IMR-90 (cell line): ENCODE data around the gene RNF213. TPM values are rescaled to one million over a fixed set of nuclear protein-coding genes. Genes with fewer than 3 reads are reported as not detected.

Source experiments
- ATAC-seq: fragments of 200-7000 bp; cut with Tn5 transposase; 2 replicates; pipeline ENCODE4 v1.9.1; 2020; ENCODE audit warnings: low read depth, mild to moderate bottlenecking, moderate library complexity
- BruUV-seq: library from RNA; stranded (reverse); fragments of 400-500 nt; replicated peaks from 2 replicates; lab custom pipeline; 2021; lab: Mats Ljungman, UMichigan
- CTCF ChIA-PET: fragments of 300-600 bp; formaldehyde crosslinking; extraction: SDS; loops from one replicate; lab custom pipeline; 2021; ENCODE audit warnings: antibody characterized with exemption; lab: Yijun Ruan, JAX
- POLR2A ChIA-PET: fragments of 300-600 bp; sonication (Branson Sonifier 250); formaldehyde crosslinking; loops from one replicate; lab custom pipeline; 2022; ENCODE audit warnings: antibody characterized with exemption; ENCODE audit not compliant: unreplicated experiment; lab: Charles Lee
- DNase-seq: peaks from one replicate; pipeline ENCODE4 v3.0.0; 2013
- H2AFZ ChIP-seq: replicated peaks from 2 replicates; pipeline ENCODE3; 2013; ENCODE audit warnings: low read length, mild to moderate bottlenecking; ENCODE audit not compliant: poor library complexity
- H2AK5ac ChIP-seq: 2 replicates; pipeline ENCODE4 v1.6.1; 2013; ENCODE audit warnings: low read depth, low read length, inconsistent platforms
- H2AK9ac ChIP-seq: replicated peaks from 2 replicates; pipeline ENCODE3; 2013; ENCODE audit warnings: mild to moderate bottlenecking, low read depth, low read length, moderate library complexity; ENCODE audit not compliant: poor library complexity
- H2BK120ac ChIP-seq: 2 replicates; pipeline ENCODE4 v1.6.1; 2013; ENCODE audit warnings: low read depth, low read length, inconsistent platforms
- H2BK15ac ChIP-seq: 3 replicates; pipeline ENCODE4 v1.6.1; 2013; ENCODE audit warnings: low read depth, low read length, inconsistent platforms
- H2BK20ac ChIP-seq: 2 replicates; pipeline ENCODE4 v1.6.1; 2013; ENCODE audit warnings: low read depth, mild to moderate bottlenecking, inconsistent platforms, low read length, moderate library complexity
- H2BK5ac ChIP-seq: 2 replicates; pipeline ENCODE4 v1.6.1; 2013; ENCODE audit warnings: mild to moderate bottlenecking, low read depth, low read length, inconsistent platforms; ENCODE audit not compliant: poor library complexity, severe bottlenecking
- H3K14ac ChIP-seq: replicated peaks from 2 replicates; pipeline ENCODE4 v1.6.1; 2013; ENCODE audit warnings: low read depth, low read length, inconsistent platforms
- H3K18ac ChIP-seq: 2 replicates; pipeline ENCODE4 v1.6.1; 2013; ENCODE audit warnings: low read depth, low read length, control low read depth
- H3K23ac ChIP-seq: 2 replicates; pipeline ENCODE4 v1.6.1; 2013; ENCODE audit warnings: low read depth, low read length, inconsistent platforms
- H3K27ac ChIP-seq: 2 replicates; pipeline ENCODE4 v1.5.1; 2013; ENCODE audit warnings: mild to moderate bottlenecking, control low read depth, low read length; ENCODE audit not compliant: insufficient read depth
- H3K27me3 ChIP-seq: 2 replicates; pipeline ENCODE4 v1.6.1; 2013; ENCODE audit warnings: low read length; ENCODE audit not compliant: control insufficient read depth, insufficient read depth
- H3K36me3 ChIP-seq: 2 replicates; pipeline ENCODE4 v1.6.1; 2013; ENCODE audit warnings: low read length, mixed read lengths; ENCODE audit not compliant: control insufficient read depth, insufficient read depth
- H3K4ac ChIP-seq: 2 replicates; pipeline ENCODE4 v1.6.1; 2013; ENCODE audit warnings: low read depth, low read length, inconsistent platforms
- H3K4me1 ChIP-seq: 2 replicates; pipeline ENCODE4 v1.6.1; 2013; ENCODE audit warnings: low read length, mixed read lengths; ENCODE audit not compliant: control insufficient read depth, insufficient read depth
- H3K4me2 ChIP-seq: 2 replicates; pipeline ENCODE4 v1.6.1; 2013; ENCODE audit warnings: low read depth, mild to moderate bottlenecking, control low read depth, low read length, moderate library complexity
- H3K4me3 ChIP-seq: 2 replicates; pipeline ENCODE4 v1.5.1; 2013; ENCODE audit warnings: low read depth, mild to moderate bottlenecking, control low read depth, low read length, moderate library complexity; ENCODE audit not compliant: insufficient read depth
- H3K56ac ChIP-seq: 2 replicates; pipeline ENCODE4 v1.6.1; 2013; ENCODE audit warnings: low read length, inconsistent platforms; ENCODE audit not compliant: insufficient read depth; ENCODE audit errors: extremely low read depth
- H3K79me1 ChIP-seq, 2 experiments: 2 replicates each; pipeline ENCODE4 v1.6.1; 2013; ENCODE audit warnings: low read length in 2 of 2, inconsistent platforms in 1 of 2, low read depth in 1 of 2
- H3K9ac ChIP-seq: 2 replicates; pipeline ENCODE4 v1.6.1; 2013; ENCODE audit warnings: low read depth, low read length, control low read depth
- H3K9me1 ChIP-seq: 2 replicates; pipeline ENCODE4 v1.6.1; 2013; ENCODE audit warnings: low read length, inconsistent platforms; ENCODE audit not compliant: insufficient read depth
- H3K9me3 ChIP-seq: 2 replicates; pipeline ENCODE4 v1.6.1; 2013; ENCODE audit warnings: low read length; ENCODE audit not compliant: control insufficient read depth, insufficient read depth
- H4K20me1 ChIP-seq: 2 replicates; pipeline ENCODE4 v1.6.1; 2013; ENCODE audit warnings: low read length, inconsistent platforms; ENCODE audit not compliant: insufficient read depth
- H4K5ac ChIP-seq: 2 replicates; pipeline ENCODE4 v1.6.1; 2013; ENCODE audit warnings: mild to moderate bottlenecking, low read depth, low read length, control low read depth
- H4K8ac ChIP-seq, 2 experiments: 2 replicates each; pipeline ENCODE4 v1.6.1; 2013; ENCODE audit warnings: low read depth in 2 of 2, low read length in 2 of 2, control low read depth in 1 of 2, inconsistent platforms in 1 of 2
- H4K91ac ChIP-seq: 2 replicates; pipeline ENCODE4 v1.6.1; 2013; ENCODE audit warnings: low read depth, low read length, inconsistent platforms; ENCODE audit not compliant: insufficient read depth
- MAZ ChIP-seq: IDR thresholded peaks from 2 replicates; pipeline ENCODE4 v1.6.1; 2012; ENCODE audit warnings: low read depth, mild to moderate bottlenecking, low read length, improper control_type of control experiment, moderate library complexity, borderline replicate concordance
- MXI1 ChIP-seq: IDR thresholded peaks from 2 replicates; pipeline ENCODE4 v1.6.1; 2012; ENCODE audit warnings: low read depth, mild to moderate bottlenecking, low read length, moderate library complexity, borderline replicate concordance
- NFE2L2 ChIP-seq: fragments of 150-350 bp; IDR thresholded peaks from 2 replicates; pipeline ENCODE4 v1.6.1; 2016; ENCODE audit warnings: low read depth, mild to moderate bottlenecking, low read length
- RAD21 ChIP-seq: IDR thresholded peaks from 2 replicates; pipeline ENCODE4 v1.6.1; 2012; ENCODE audit warnings: low read length, improper control_type of control experiment
- RCOR1 ChIP-seq: IDR thresholded peaks from 2 replicates; pipeline ENCODE4 v1.6.1; 2012; ENCODE audit warnings: mild to moderate bottlenecking, low read length, improper control_type of control experiment; ENCODE audit not compliant: insufficient replicate concordance
- USF2 ChIP-seq: fragments of 150-350 bp; IDR thresholded peaks from 2 replicates; pipeline ENCODE4 v1.6.1; 2017; ENCODE audit warnings: mild to moderate bottlenecking, antibody characterized with exemption, low read length, low read depth
- WGBS, 2 experiments: methylation state at CpG; one replicate each; pipeline versions ENCODE4 v1.1.5 to v1.1.7; 2013; ENCODE audit warnings: missing lambda C conversion rate in 2 of 2; ENCODE audit not compliant: insufficient read length in 1 of 2; ENCODE audit errors: extremely low coverage in 2 of 2; 5-methylcytosine and 5-hydroxymethylcytosine counted together
- dilution Hi-C: fragments of 300-500 bp; cut with HindIII; formaldehyde crosslinking; loops from one replicate; pipeline ENCODE4 v1.14.3; 2018; ENCODE audit warnings: low sequenced_read_pairs; ENCODE audit not compliant: unreplicated experiment
- in situ Hi-C: fragments of 300-500 bp; cut with MboI; formaldehyde crosslinking; loops from 3 replicates; pipeline ENCODE4 v1.14.3; 2019; ENCODE audit warnings: low sequenced_read_pairs, inconsistent platforms, mixed read lengths
- intact Hi-C: fragments of 100-400 bp; cut with micrococcal nuclease; formaldehyde crosslinking; loops from 2 replicates; pipeline ENCODE4 v1.10.0; 2022
- polyA plus RNA-seq, 3 experiments: library from polyadenylated mRNA; depleted of rRNA; stranded (reverse); fragments of >200 nt; gene quantifications; 2 replicates each; pipeline ENCODE4 v1.2.3, GENCODE V29; 2012; ENCODE audit warnings: low replicate concordance in 1 of 3
- total RNA-seq: library from RNA; depleted of rRNA; stranded (reverse); fragments of >200 nt; gene quantifications from 2 replicates; pipeline ENCODE4 v1.2.3, GENCODE V29; 2012
- TF ChIP-seq, protein P1 (sequence below): conservative IDR thresholded peaks from 2 replicates; pipeline ENCODE4 v1.5.1; 2012; ENCODE audit warnings: mild to moderate bottlenecking, low read depth, low read length, improper control_type of control experiment

The RNF213 gene
- total and polyA plus RNA-seq, 2 of the 4 experiments (the other 2 are of a cell fraction): 23.4 to 36.0 TPM

DNA sequence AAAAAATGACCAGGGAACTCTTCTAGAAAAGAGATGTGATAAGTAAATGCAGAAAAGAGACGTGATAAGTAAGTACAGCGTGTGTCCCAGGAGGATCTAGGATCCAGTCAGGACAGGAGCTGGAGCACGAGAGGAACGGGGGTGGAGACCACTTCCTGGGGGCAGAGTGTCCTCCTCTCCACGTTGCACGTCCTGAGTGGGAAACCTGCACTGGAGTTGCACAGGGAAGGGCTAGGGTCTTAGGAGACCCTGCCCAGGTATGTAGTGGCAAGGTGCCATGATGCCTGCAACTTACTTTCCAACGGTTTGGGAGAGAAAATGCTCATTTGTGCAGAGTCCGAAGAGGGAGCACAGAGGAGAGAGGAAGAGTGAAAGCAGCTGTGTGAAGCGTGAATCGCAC is 55.8 kb downstream of the RNF213 start:
- ATAC-seq: no peak
- Histone ChIP-seq H3K9ac (no peak overlapping the region), H3K79me1 (peaks cover 0 to 26% of the 10 kb centered on the region in 2 experiments; a peak in 2 of 4 replicates), H4K8ac (no peak overlapping the region), H3K14ac (no peak overlapping the region), H3K27me3 (no peaks in the 10 kb centered on the region), H3K27ac (no peak overlapping the region), H2AK5ac (no peak overlapping the region), H2BK20ac (no peak overlapping the region), H2BK15ac (no peak overlapping the region), H2AK9ac (no peak overlapping the region), H4K91ac (no peak overlapping the region), H3K9me3 (no peaks in the 10 kb centered on the region), H3K4me2 (no peak overlapping the region), H2BK5ac (no peak overlapping the region), H3K56ac (no peak overlapping the region), H3K18ac (no peak overlapping the region), H2BK120ac (no peak overlapping the region), H3K9me1 (peaks cover 9% of the 10 kb centered on the region; the same call in 1 of the 2 replicates), H3K4ac (no peak overlapping the region), H4K5ac (no peak overlapping the region), H3K23ac (no peak overlapping the region), H3K36me3 (peaks cover 58% of the 10 kb centered on the region), H3K4me1 (no peaks in the 10 kb centered on the region), H4K20me1 (peaks cover 14% of the 10 kb centered on the region), H3K4me3 (no peak overlapping the region), H2AFZ (no peak overlapping the region)
- BruUV-seq: no TSS peak
- intact Hi-C loops: no loop called here
- no peak for TF ChIP-seq MXI1
- no peak for TF ChIP-seq MAZ
- TF ChIP-seq, protein P1, sequence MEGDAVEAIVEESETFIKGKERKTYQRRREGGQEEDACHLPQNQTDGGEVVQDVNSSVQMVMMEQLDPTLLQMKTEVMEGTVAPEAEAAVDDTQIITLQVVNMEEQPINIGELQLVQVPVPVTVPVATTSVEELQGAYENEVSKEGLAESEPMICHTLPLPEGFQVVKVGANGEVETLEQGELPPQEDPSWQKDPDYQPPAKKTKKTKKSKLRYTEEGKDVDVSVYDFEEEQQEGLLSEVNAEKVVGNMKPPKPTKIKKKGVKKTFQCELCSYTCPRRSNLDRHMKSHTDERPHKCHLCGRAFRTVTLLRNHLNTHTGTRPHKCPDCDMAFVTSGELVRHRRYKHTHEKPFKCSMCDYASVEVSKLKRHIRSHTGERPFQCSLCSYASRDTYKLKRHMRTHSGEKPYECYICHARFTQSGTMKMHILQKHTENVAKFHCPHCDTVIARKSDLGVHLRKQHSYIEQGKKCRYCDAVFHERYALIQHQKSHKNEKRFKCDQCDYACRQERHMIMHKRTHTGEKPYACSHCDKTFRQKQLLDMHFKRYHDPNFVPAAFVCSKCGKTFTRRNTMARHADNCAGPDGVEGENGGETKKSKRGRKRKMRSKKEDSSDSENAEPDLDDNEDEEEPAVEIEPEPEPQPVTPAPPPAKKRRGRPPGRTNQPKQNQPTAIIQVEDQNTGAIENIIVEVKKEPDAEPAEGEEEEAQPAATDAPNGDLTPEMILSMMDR: no peak
- TF ChIP-seq RCOR1: no peak
- no peak for TF ChIP-seq USF2
- no peak for TF ChIP-seq RAD21
- TF ChIP-seq NFE2L2: no peak
- POLR2A ChIA-PET: no interaction called here
- dilution Hi-C loops: no loop called here
- DNase-seq: no peak
- 76% methylated on average over 6 of the region's 10 CpGs; no CpG with 5 or more reads in 1 of the 2 experiments for WGBS, 2 experiments
- in situ Hi-C loops: no loop called here
- CTCF ChIA-PET: no interaction called here
